H1 (cell line): ENCODE measurements around the gene FHIT. TPM values are rescaled to one million over a fixed set of nuclear protein-coding genes. Genes with fewer than 3 reads are reported as not detected.

Experiments
- CTCF ChIA-PET: fragments of 300-600 bp; sonication (Branson Sonifier 250); formaldehyde crosslinking; loops from one replicate; lab custom pipeline; 2021; ENCODE audit not compliant: partially characterized antibody; lab: Charles Lee
- POLR2A ChIA-PET: fragments of 300-600 bp; sonication (Branson Sonifier 250); formaldehyde crosslinking; loops from one replicate; lab custom pipeline; 2021; ENCODE audit warnings: inconsistent platforms; ENCODE audit not compliant: partially characterized antibody; lab: Charles Lee
- DNase-seq, 2 experiments: peaks; one replicate each; pipeline versions ENCODE4 v3.0.0 to v3.0.0-alpha.2; 2010 to 2022; ENCODE audit warnings: low spot score in 2 of 2, low read depth in 1 of 2, mixed read lengths in 1 of 2
- FAIRE-seq: peaks from 2 replicates; lab custom pipeline; 2011; peaks lifted over from hg19 to GRCh38; lab: Jason Lieb, UNC
- H2AFZ ChIP-seq: 2 replicates; pipeline ENCODE4 v1.8.1; 2012; ENCODE audit warnings: low read length, inconsistent platforms
- H2AK5ac ChIP-seq: 2 replicates; pipeline ENCODE4 v1.6.1; 2013; ENCODE audit warnings: low read depth, low read length
- H2BK120ac ChIP-seq: replicated peaks from 2 replicates; pipeline ENCODE3; 2013; ENCODE audit warnings: low read depth, low read length, inconsistent platforms
- H2BK12ac ChIP-seq: 2 replicates; pipeline ENCODE4 v1.6.1; 2013; ENCODE audit warnings: low read depth, low read length
- H2BK15ac ChIP-seq: 2 replicates; pipeline ENCODE4 v1.6.1; 2013; ENCODE audit warnings: low read length
- H2BK20ac ChIP-seq: 2 replicates; pipeline ENCODE4 v1.6.1; 2013; ENCODE audit warnings: low read length
- H2BK5ac ChIP-seq: 2 replicates; pipeline ENCODE4 v1.6.1; 2013; ENCODE audit warnings: low read depth, low read length
- H3K14ac ChIP-seq: 2 replicates; pipeline ENCODE4 v1.6.1; 2013; ENCODE audit warnings: inconsistent platforms; ENCODE audit not compliant: insufficient read length
- H3K18ac ChIP-seq: 2 replicates; pipeline ENCODE4 v1.6.1; 2013; ENCODE audit warnings: low read length; ENCODE audit errors: extremely low read depth
- H3K23ac ChIP-seq: 2 replicates; pipeline ENCODE4 v1.6.1; 2013; ENCODE audit warnings: inconsistent platforms; ENCODE audit not compliant: insufficient read length
- H3K23me2 ChIP-seq: 2 replicates; pipeline ENCODE4 v1.6.1; 2013; ENCODE audit warnings: low read depth, low read length
- H3K27ac ChIP-seq: 2 replicates; pipeline ENCODE4 v1.6.1; 2011; ENCODE audit warnings: low read depth, low read length, inconsistent platforms
- H3K27me3 ChIP-seq, 4 experiments: replicated peaks in 1 of 4; 1 replicate in 1 of 4; 2 replicates in 3 of 4; pipeline versions ENCODE4 v1.6.1 to v1.8.1; 2011 to 2013; ENCODE audit warnings: low read length in 3 of 4, mild to moderate bottlenecking in 3 of 4, inconsistent platforms in 2 of 4, mixed read lengths in 2 of 4, moderate library complexity in 1 of 4; ENCODE audit not compliant: control insufficient read depth in 3 of 4, insufficient read depth in 3 of 4; ENCODE audit errors: extremely low read depth in 1 of 4
- H3K36me3 ChIP-seq, 4 experiments: 2 replicates each; pipeline versions ENCODE4 v1.6.1 to v1.8.1; 2011 to 2013; ENCODE audit warnings: mild to moderate bottlenecking in 4 of 4, low read length in 3 of 4, moderate library complexity in 2 of 4, control low read depth in 1 of 4, inconsistent platforms in 1 of 4; ENCODE audit not compliant: insufficient read depth in 4 of 4, control insufficient read depth in 2 of 4
- H3K4ac ChIP-seq: replicated peaks from 2 replicates; pipeline ENCODE3; 2013; ENCODE audit warnings: low read length, low read depth, mixed read lengths, inconsistent platforms; ENCODE audit not compliant: insufficient read length
- H3K4me1 ChIP-seq, 4 experiments: replicated peaks in 1 of 4; 1 replicate in 1 of 4; 2 replicates in 3 of 4; pipeline versions ENCODE4 v1.6.1 to v1.8.1; 2011 to 2013; ENCODE audit warnings: low read length in 3 of 4, inconsistent platforms in 2 of 4, mixed read lengths in 1 of 4; ENCODE audit not compliant: insufficient read depth in 4 of 4, control insufficient read depth in 3 of 4
- H3K4me2 ChIP-seq, 2 experiments: 2 replicates each; pipeline versions ENCODE4 v1.6.1 to v1.8.1; 2011 to 2013; ENCODE audit warnings: low read depth in 2 of 2, low read length in 2 of 2, control low read depth in 1 of 2, inconsistent platforms in 1 of 2, mild to moderate bottlenecking in 1 of 2; ENCODE audit not compliant: insufficient read depth in 1 of 2
- H3K4me3 ChIP-seq, 4 experiments: fragments of 200-600, 300-600 bp in 1 of 4; sonication (generic), shearing (Covaris generic), sonication (Bioruptor Twin) in 1 of 4; 2 replicates each; pipeline versions ENCODE4 v1.5.1 to v1.8.1; 2011 to 2016; ENCODE audit warnings: low read length in 4 of 4, low read depth in 3 of 4, control low read depth in 2 of 4, inconsistent platforms in 2 of 4, mild to moderate bottlenecking in 2 of 4, mixed read lengths in 1 of 4, moderate library complexity in 1 of 4; ENCODE audit not compliant: insufficient read depth in 2 of 4; ENCODE audit errors: extremely low read depth in 1 of 4
- H3K56ac ChIP-seq: replicated peaks from 2 replicates; pipeline ENCODE3; 2013; ENCODE audit warnings: low read depth, mild to moderate bottlenecking, mixed read lengths, low read length, inconsistent platforms; ENCODE audit not compliant: insufficient read length
- H3K79me1 ChIP-seq: 2 replicates; pipeline ENCODE4 v1.6.1; 2013; ENCODE audit warnings: low read depth, low read length, control low read depth
- H3K79me2 ChIP-seq, 2 experiments: 2 replicates each; pipeline versions ENCODE4 v1.6.1 to v1.8.1; 2012 to 2013; ENCODE audit warnings: low read length in 2 of 2, mild to moderate bottlenecking in 2 of 2, inconsistent platforms in 1 of 2; ENCODE audit not compliant: insufficient read depth in 2 of 2, control insufficient read depth in 1 of 2
- H3K9ac ChIP-seq, 4 experiments: replicated peaks in 1 of 4; 1 replicate in 1 of 4; 2 replicates in 3 of 4; pipeline versions ENCODE4 v1.6.1 to v1.8.1; 2011 to 2013; ENCODE audit warnings: low read depth in 3 of 4, low read length in 3 of 4, control low read depth in 2 of 4, mild to moderate bottlenecking in 2 of 4, moderate library complexity in 2 of 4, inconsistent platforms in 1 of 4; ENCODE audit errors: extremely low read depth in 1 of 4
- H3K9me3 ChIP-seq, 2 experiments: 2 replicates each; pipeline versions ENCODE4 v1.6.1 to v1.8.1; 2012 to 2013; ENCODE audit warnings: mild to moderate bottlenecking in 2 of 2, moderate library complexity in 2 of 2, control low read depth in 1 of 2, inconsistent platforms in 1 of 2, low read depth in 1 of 2, low read length in 1 of 2, mixed read lengths in 1 of 2; ENCODE audit not compliant: insufficient read depth in 2 of 2
- H4K20me1 ChIP-seq, 2 experiments: replicated peaks in 1 of 2; 2 replicates each; pipeline versions ENCODE3 to v1.8.1; 2011 to 2013; ENCODE audit warnings: inconsistent platforms in 2 of 2, low read length in 2 of 2, mild to moderate bottlenecking in 1 of 2; ENCODE audit not compliant: insufficient read depth in 2 of 2, control insufficient read depth in 1 of 2
- H4K5ac ChIP-seq: 2 replicates; pipeline ENCODE4 v1.6.1; 2013; ENCODE audit warnings: low read length, low read depth, mixed read lengths, inconsistent platforms; ENCODE audit not compliant: insufficient read length
- H4K8ac ChIP-seq: 2 replicates; pipeline ENCODE4 v1.8.0; 2013; ENCODE audit warnings: mild to moderate bottlenecking, moderate library complexity, low read length, inconsistent platforms; ENCODE audit not compliant: insufficient read depth; ENCODE audit errors: extremely low read depth
- H4K91ac ChIP-seq: replicated peaks from 2 replicates; pipeline ENCODE3; 2013; ENCODE audit warnings: low read length, mixed read lengths, inconsistent platforms; ENCODE audit not compliant: insufficient read length
- BCL11A ChIP-seq, 2 experiments: IDR thresholded peaks; one replicate each; pipeline ENCODE4 v1.6.1; 2011; ENCODE audit warnings: low read depth in 2 of 2, low read length in 2 of 2, mild to moderate bottlenecking in 2 of 2
- CBX5 ChIP-seq: fragments of 300-800, 300-1000 bp; sonication (generic); IDR thresholded peaks from 2 replicates; pipeline ENCODE4 v1.7.1; 2016; ENCODE audit warnings: antibody characterized with exemption, low read length, low read depth
- JUND ChIP-seq: IDR thresholded peaks from 2 replicates; pipeline ENCODE4 v1.6.1; 2011; ENCODE audit warnings: mild to moderate bottlenecking, improper control_type of control experiment, low read length
- KDM1A ChIP-seq: fragments of 200-600, 300-600 bp; sonication (generic); IDR thresholded peaks from 2 replicates; pipeline ENCODE4 v1.7.1; 2016; ENCODE audit warnings: mild to moderate bottlenecking, low read length, borderline replicate concordance
- MAFK ChIP-seq: IDR thresholded peaks from 2 replicates; pipeline ENCODE4 v1.6.1; 2012; ENCODE audit warnings: low read depth, mild to moderate bottlenecking, improper control_type of control experiment, low read length
- POU5F1 ChIP-seq: IDR thresholded peaks from 2 replicates; pipeline ENCODE4 v1.6.1; 2011; ENCODE audit warnings: low read depth, mild to moderate bottlenecking, low read length, moderate library complexity
- RBBP5 ChIP-seq: IDR thresholded peaks from 2 replicates; pipeline ENCODE4 v1.7.1; 2012; ENCODE audit warnings: low read depth, mild to moderate bottlenecking, inconsistent platforms, low read length, moderate library complexity, borderline replicate concordance
- SIRT6 ChIP-seq: IDR thresholded peaks from one replicate; pipeline ENCODE4 v1.7.1; 2012; ENCODE audit warnings: low read length, inconsistent platforms
- YY1 ChIP-seq: IDR thresholded peaks from 2 replicates; pipeline ENCODE4 v1.6.1; 2011; ENCODE audit warnings: low read depth, mild to moderate bottlenecking, low read length
- WGBS, 2 experiments: shearing (Covaris generic) in 1 of 2; methylation state at CpG; one replicate each; pipeline versions ENCODE4 v1.1.6 to v1.1.7; 2013 to 2015; ENCODE audit warnings: low lambda C conversion rate in 2 of 2, mixed read lengths in 2 of 2, inconsistent platforms in 1 of 2, low coverage in 1 of 2, missing lambda C conversion rate in 1 of 2; ENCODE audit not compliant: insufficient replicate concordance in 2 of 2, insufficient coverage in 1 of 2, insufficient read length in 1 of 2; ENCODE audit errors: extremely low coverage in 1 of 2, missing lambda C conversion rate in 1 of 2; 5-methylcytosine and 5-hydroxymethylcytosine counted together
- polyA plus RNA-seq, 7 experiments: library from polyadenylated mRNA; depleted of rRNA in 3 of 7; stranded (reverse) in 5 of 7; unstranded in 2 of 7; fragments of >200 nt in 5 of 7; fragments of 200-250 nt in 2 of 7; gene quantifications; 1 replicate in 5 of 7; 2 replicates in 1 of 7; 4 replicates in 1 of 7; pipeline versions ENCODE4 v1.2.1 to v1.2.3, GENCODE V29; 2011 to 2013; ENCODE audit warnings: missing spikeins in 2 of 7, mixed read lengths in 2 of 7
- total RNA-seq: library from RNA; stranded (reverse); fragmentation: NEBNext Ultra II Directional; extraction: Animal tissue kit (Norgen Biotek cat#: 25700); gene quantifications from 2 replicates; pipeline ENCODE4 v1.2.1, GENCODE V29; 2021

Gene FHIT
- total and polyA plus RNA-seq, 2 of the 8 experiments (the other 6 are each of a cell fraction or from before 2014, with no cell fraction given): 1.2 to 3.2 TPM

DNA sequence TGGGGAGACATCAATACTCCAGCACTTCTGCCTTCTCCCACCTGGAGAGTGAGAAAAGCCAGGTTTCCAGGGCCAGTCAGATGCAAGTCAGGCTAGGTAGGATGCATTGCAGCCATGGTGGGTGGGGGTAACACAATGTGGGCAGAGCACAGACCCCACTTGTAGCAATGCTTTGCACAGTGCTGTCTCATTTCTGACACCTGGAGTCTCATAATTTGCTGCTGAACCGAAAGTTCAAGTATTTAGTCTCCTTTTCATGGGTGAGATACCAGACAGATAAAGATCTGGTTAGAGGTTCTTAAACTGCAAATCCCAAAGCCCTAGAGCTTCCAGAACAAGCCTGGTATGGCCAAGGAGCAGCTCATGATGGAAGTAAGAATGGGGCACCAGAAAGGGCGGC is 1321.1 kb downstream of the FHIT start:
- Histone ChIP-seq H2BK12ac (no peak overlapping the region), H2BK20ac (no peak overlapping the region), H4K8ac (no peak overlapping the region), H4K91ac (no peak overlapping the region), H3K79me1 (no peaks in the 10 kb centered on the region), H2BK120ac (no peak overlapping the region), H3K9ac (no peak overlapping the region), H3K9me3 (no peaks in the 10 kb centered on the region), H3K4me2 (no peak overlapping the region), H2AK5ac (no peak overlapping the region), H3K56ac (no peak overlapping the region), H3K36me3 (no peaks in the 10 kb centered on the region)
- FAIRE-seq: no peak
- WGBS, 2 experiments: 96% methylated on average over 2 of the region's 2 CpGs; no CpG with 5 or more reads in 1 of the 2 experiments
- CTCF ChIA-PET: interaction anchor here (1.0 kb wide), 1 partner anchor 76 kb away, joined by 3 read pairs; no protein-coding TSS in a partner anchor
- TF ChIP-seq KDM1A (no peak), RBBP5 (no peak), POU5F1 (no peak), JUND (no peak), BCL11A (IDR thresholded peaks at IDR 0.05; ENCODE audit: low read depth in 2 of 2, low read length in 2 of 2) (no peak), CBX5 (no peak), YY1 (no peak), SIRT6 (no peak), MAFK (no peak)
- TF ChIP-seq, all 59 proteins: peak for 0
- Histone ChIP-seq H4K20me1 (no peaks in the 10 kb centered on the region), H3K4ac (no peak overlapping the region), H2BK15ac (no peak overlapping the region), H3K23me2 (no peaks in the 10 kb centered on the region), H2AFZ (no peak overlapping the region), H3K14ac (no peak overlapping the region), H3K4me3 (no peak overlapping the region), H4K5ac (no peak overlapping the region), H3K23ac (no peak overlapping the region), H3K18ac (no peak overlapping the region), H3K79me2 (no peaks in the 10 kb centered on the region), H3K4me1 (no peaks in the 10 kb centered on the region), H3K27ac (no peak overlapping the region), H3K27me3 (no peaks in the 10 kb centered on the region), H2BK5ac (no peak overlapping the region)
- no peak for DNase-seq
- POLR2A ChIA-PET: no interaction called here
